Keratinocyte (primary cell): Measurements from ENCODE around the gene MYO16. TPM values are rescaled to one million over a fixed set of nuclear protein-coding genes. Genes with fewer than 3 reads are reported as not detected.
A peak's percentile ranks its signal among the peaks of the same experiment; 100 is the strongest.

Source experiments
- DNase-seq: peaks from one replicate; pipeline ENCODE4 v3.0.0-alpha.2; 2011; ENCODE audit warnings: low read depth, missing footprints, low spot score
- FAIRE-seq: peaks from 2 replicates; lab custom pipeline; 2011; peaks lifted over from hg19 to GRCh38; lab: Jason Lieb, UNC
- H2AFZ ChIP-seq: 2 replicates; pipeline ENCODE4 v1.6.0; 2012; ENCODE audit warnings: low read length, control low read depth, inconsistent platforms; ENCODE audit not compliant: control insufficient read depth
- H3K27ac ChIP-seq: 2 replicates; pipeline ENCODE4 v1.5.1; 2011; ENCODE audit warnings: low read length; ENCODE audit not compliant: control insufficient read depth, insufficient read depth
- H3K27me3 ChIP-seq: 3 replicates; pipeline ENCODE4 v1.6.0; 2011; ENCODE audit warnings: low read length; ENCODE audit not compliant: control insufficient read depth, insufficient read depth; ENCODE audit errors: extremely low read depth
- H3K36me3 ChIP-seq, 2 experiments: 2 replicates in 1 of 2; 3 replicates in 1 of 2; pipeline ENCODE4 v1.5.1; 2011; ENCODE audit warnings: low read length in 2 of 2, mild to moderate bottlenecking in 1 of 2; ENCODE audit not compliant: control insufficient read depth in 2 of 2, insufficient read depth in 2 of 2; ENCODE audit errors: extremely low read depth in 1 of 2
- H3K4me1 ChIP-seq: 3 replicates; pipeline ENCODE4 v1.5.1; 2011; ENCODE audit warnings: low read length; ENCODE audit not compliant: control insufficient read depth, insufficient read depth; ENCODE audit errors: extremely low read depth
- H3K4me2 ChIP-seq: 3 replicates; pipeline ENCODE4 v1.6.0; 2011; ENCODE audit warnings: low read depth, low read length; ENCODE audit not compliant: control insufficient read depth, insufficient read depth; ENCODE audit errors: extremely low read depth
- H3K4me3 ChIP-seq, 3 experiments: fragments of 200-600 bp in 1 of 3; sonication (generic) in 1 of 3; 2 replicates in 2 of 3; 3 replicates in 1 of 3; pipeline ENCODE4 v1.5.1; 2011 to 2016; ENCODE audit warnings: low read length in 3 of 3, mild to moderate bottlenecking in 3 of 3, control low read depth in 2 of 3, inconsistent platforms in 1 of 3, low read depth in 1 of 3, mixed read lengths in 1 of 3, mixed run types in 1 of 3, moderate library complexity in 1 of 3; ENCODE audit not compliant: control insufficient read depth in 2 of 3, insufficient read depth in 2 of 3; ENCODE audit errors: extremely low read depth in 1 of 3
- H3K79me2 ChIP-seq: 2 replicates; pipeline ENCODE4 v1.6.0; 2012; ENCODE audit warnings: low read length; ENCODE audit not compliant: control insufficient read depth, insufficient read depth
- H3K9ac ChIP-seq: 3 replicates; pipeline ENCODE4 v1.6.0; 2011; ENCODE audit warnings: low read length; ENCODE audit not compliant: control insufficient read depth, insufficient read depth; ENCODE audit errors: extremely low read depth
- H3K9me1 ChIP-seq: 3 replicates; pipeline ENCODE4 v1.6.0; 2011; ENCODE audit warnings: low read length; ENCODE audit not compliant: control insufficient read depth, insufficient read depth; ENCODE audit errors: extremely low read depth
- H3K9me3 ChIP-seq: 2 replicates; pipeline ENCODE4 v1.5.1; 2012; ENCODE audit warnings: low read depth, low read length; ENCODE audit not compliant: control insufficient read depth
- H4K20me1 ChIP-seq: 3 replicates; pipeline ENCODE4 v1.6.0; 2011; ENCODE audit warnings: low read length; ENCODE audit not compliant: control insufficient read depth, insufficient read depth; ENCODE audit errors: extremely low read depth
- CTCF ChIP-seq, 3 experiments: IDR thresholded peaks in 1 of 3; conservative IDR thresholded peaks in 1 of 3; optimal IDR thresholded peaks in 1 of 3; 2 replicates in 2 of 3; 3 replicates in 1 of 3; pipeline versions ENCODE3 to v1.5.1; 2011; ENCODE audit warnings: low read length in 3 of 3, mild to moderate bottlenecking in 3 of 3, moderate library complexity in 2 of 3, control low read depth in 1 of 3, inconsistent platforms in 1 of 3; ENCODE audit not compliant: insufficient read depth in 2 of 3; ENCODE audit errors: extremely low read depth in 1 of 3
- EZH2 ChIP-seq: IDR thresholded peaks from one replicate; pipeline ENCODE4 v1.6.1; 2012; ENCODE audit warnings: inconsistent platforms, mild to moderate bottlenecking, low read length, moderate library complexity
- dilution Hi-C: fragments of 300-500 bp; cut with MboI; formaldehyde crosslinking; loops from one replicate; pipeline ENCODE4 v1.7.0; 2020; ENCODE audit warnings: low sequenced_read_pairs; ENCODE audit not compliant: extremely low pct_ligation_motif_present
- polyA plus RNA-seq, 5 experiments: library from polyadenylated mRNA; depleted of rRNA in 3 of 5; stranded (reverse) in 3 of 5; stranded (forward) in 1 of 5; unstranded in 1 of 5; fragments of >200 nt; gene quantifications; 1 replicate in 1 of 5; 2 replicates in 3 of 5; 3 replicates in 1 of 5; pipeline versions ENCODE4 v1.2.1 to v1.2.3, GENCODE V29; 2011 to 2012; ENCODE audit warnings: missing spikeins in 2 of 5, low read depth in 1 of 5, low replicate concordance in 1 of 5

MYO16 gene
- polyA plus RNA-seq, 1 donor (not counting 4 experiments of a cell fraction or from before 2014, with no cell fraction given), result 0.08 TPM

- no peaks in the 10 kb centered on the region for H3K36me3 ChIP-seq
- DNase-seq (no peak), FAIRE-seq (no peak)
- H3K4me1 ChIP-seq, result peaks cover 42% of the 10 kb centered on the region
- H3K9ac ChIP-seq, result peak overlapping the region; percentile 49
- no peak for TF ChIP-seq CTCF (optimal IDR thresholded peaks at IDR 0.05 in 1 of 3, IDR thresholded peaks at IDR 0.05 in 1 of 3, conservative IDR thresholded peaks at IDR 0.05 in 1 of 3; ENCODE audit: extremely low read depth in 1 of 3, insufficient read depth in 2 of 3, low read length in 3 of 3)
- no peak for TF ChIP-seq EZH2
- H3K4me3 ChIP-seq, result no peak overlapping the region
- H3K27me3 ChIP-seq, result no peaks in the 10 kb centered on the region
- no peaks in the 10 kb centered on the region for H4K20me1 ChIP-seq
- no peak overlapping the region for H2AFZ ChIP-seq
- H3K27ac ChIP-seq, result peak overlapping the region; percentile 85
- no peak overlapping the region for H3K4me2 ChIP-seq
- dilution Hi-C loops, result no loop called here
- no peaks in the 10 kb centered on the region for H3K79me2 ChIP-seq
- no peaks in the 10 kb centered on the region for H3K9me1 ChIP-seq
- H3K9me3 ChIP-seq, result no peaks in the 10 kb centered on the region
Observed at GRCh38 chr13:109146393-109146792, 517.0 kb downstream of the MYO16 start.

- FAIRE-seq, result peak; percentile 98
- peak overlapping the region; percentile 63 for H3K9ac ChIP-seq
Observed at GRCh38 chr13:109146912-109147647, 517.7 kb downstream of the MYO16 start.

More at GRCh38 chr13:109146912-109147647, 517.7 kb downstream of the MYO16 start:
- no peaks in the 10 kb centered on the region for H3K9me1 ChIP-seq
- H3K79me2 ChIP-seq, result no peaks in the 10 kb centered on the region
- peaks cover 49% of the 10 kb centered on the region for H3K4me1 ChIP-seq
- peak overlapping the region; percentile 85 for H3K27ac ChIP-seq
- H3K9me3 ChIP-seq, result no peaks in the 10 kb centered on the region
- H2AFZ ChIP-seq, result no peak overlapping the region
- no peaks in the 10 kb centered on the region for H4K20me1 ChIP-seq
- H3K27me3 ChIP-seq, result no peaks in the 10 kb centered on the region
- no peaks in the 10 kb centered on the region for H3K36me3 ChIP-seq
- no peak overlapping the region for H3K4me3 ChIP-seq
- peak overlapping the region; percentile 78 for H3K4me2 ChIP-seq
- dilution Hi-C loops, result no loop called here
- DNase-seq, result no peak
- TF ChIP-seq EZH2 (no peak), CTCF (optimal IDR thresholded peaks at IDR 0.05 in 1 of 3, IDR thresholded peaks at IDR 0.05 in 1 of 3, conservative IDR thresholded peaks at IDR 0.05 in 1 of 3; ENCODE audit: extremely low read depth in 1 of 3, insufficient read depth in 2 of 3, low read length in 3 of 3) (no peak)
